ENCODE measurements around the gene SND1.
"Not testable (repeated sequence)": the region's sequence is repeated elsewhere in the genome, so short reads cannot be mapped to it uniquely, and the experiment has no call there.

The SND1 gene

DNA sequence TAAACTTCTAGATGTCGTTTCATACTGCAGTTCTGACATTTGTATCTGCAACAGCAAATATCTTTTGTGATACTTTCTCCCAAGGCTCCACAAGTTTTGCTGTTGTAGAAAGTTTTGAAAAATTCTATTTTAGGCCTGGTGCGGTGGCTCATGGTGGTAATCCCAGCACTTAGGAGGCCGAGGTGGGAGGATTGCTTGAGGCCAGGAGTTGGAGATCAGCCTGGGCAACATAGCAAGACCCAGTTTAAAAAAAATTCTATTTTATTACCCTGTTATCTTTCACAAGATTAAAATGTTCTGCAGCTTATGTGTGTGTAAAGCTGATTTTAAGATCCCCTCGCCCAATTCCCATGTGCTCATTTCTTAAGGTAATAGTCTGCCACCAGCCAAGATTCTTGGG is 1.4 kb downstream of the SND1 start:
- no peak for DNase-seq

DNA sequence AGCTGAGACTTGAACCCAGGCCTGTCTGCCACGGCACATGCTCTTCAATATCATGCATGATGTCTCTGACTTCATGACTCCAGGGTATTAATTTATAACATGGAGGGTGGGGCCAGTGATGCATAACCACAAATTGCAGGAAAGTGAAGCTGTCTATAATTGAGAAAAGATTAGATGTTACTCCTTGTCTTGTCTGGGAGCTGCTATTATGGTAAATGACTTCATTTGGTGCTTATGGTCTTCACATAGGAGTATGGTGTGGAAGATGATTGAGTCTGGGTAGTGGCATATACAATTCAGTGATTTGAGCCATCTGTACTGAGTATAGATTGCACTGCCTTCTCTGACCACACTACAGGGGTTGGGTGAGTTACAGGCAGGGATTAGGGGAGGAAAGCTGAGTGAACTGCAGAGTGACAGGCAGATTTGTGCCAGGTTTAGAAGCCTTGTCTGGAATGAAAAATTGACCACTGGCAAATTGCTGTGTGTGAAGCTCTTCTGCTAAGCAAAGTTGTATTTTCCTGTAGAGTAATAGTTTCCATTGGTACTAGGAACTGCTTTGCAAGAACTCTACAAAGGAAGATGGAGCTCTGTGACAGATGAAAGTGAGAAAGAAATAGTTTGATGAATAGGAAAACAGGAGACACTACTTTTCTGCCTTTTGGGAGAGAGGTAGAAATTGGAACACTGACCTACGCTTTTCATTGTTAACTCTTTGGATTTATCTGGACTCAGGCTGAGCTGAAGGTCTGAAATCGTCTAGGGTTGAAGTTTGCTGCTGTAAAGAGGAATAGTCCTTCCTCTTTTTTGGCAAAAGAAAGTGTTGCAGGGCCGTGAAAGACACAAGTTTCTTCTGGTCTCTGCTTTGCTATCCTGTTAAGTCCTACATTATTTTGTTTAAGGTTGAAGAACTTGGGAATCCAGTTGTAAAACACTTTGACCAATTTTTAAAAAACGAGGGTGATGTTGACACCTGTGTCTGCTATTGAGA is 2.7 kb downstream of the SND1 start:
- no peak for DNase-seq

DNA sequence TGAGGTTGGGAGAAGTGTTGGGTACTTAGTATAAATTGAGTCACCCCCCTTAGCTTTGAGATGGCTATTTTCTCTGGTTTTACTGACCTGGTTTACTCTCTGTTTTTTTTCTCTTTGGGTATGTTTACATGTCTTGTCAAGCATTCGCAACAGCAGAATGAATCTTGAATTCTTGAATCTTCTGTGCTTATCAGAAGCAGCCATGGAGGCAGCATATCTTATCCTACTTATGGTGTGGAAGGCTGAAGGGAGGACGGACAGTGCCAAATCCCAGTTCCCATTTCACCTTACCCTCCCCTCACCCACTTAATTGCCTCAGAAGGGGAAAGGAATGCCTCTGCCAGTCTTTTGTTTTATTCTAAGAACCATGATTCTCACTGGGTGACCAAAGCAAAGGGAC is 3.7 kb downstream of the SND1 start:
- no peak for DNase-seq

DNA sequence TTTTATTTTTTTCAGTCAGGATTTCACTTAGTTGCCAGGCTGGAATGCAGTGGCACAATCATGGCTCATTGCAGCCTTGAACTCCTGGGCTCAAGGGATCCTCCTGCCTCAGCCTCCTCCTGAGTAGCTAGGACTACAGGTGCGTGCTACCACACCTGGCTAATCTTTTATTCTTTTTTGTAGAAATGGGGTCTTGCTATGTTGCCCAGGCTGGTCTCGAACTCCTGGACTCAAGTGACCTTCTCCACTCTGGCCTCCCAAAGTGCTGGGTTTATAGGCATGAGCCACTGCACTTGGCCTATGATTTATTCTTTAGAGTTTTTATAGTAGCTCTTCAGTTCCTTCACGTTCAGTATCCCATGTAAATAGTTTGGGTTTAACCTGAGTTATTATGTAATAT is 5.5 kb downstream of the SND1 start:
- no peak for DNase-seq

DNA sequence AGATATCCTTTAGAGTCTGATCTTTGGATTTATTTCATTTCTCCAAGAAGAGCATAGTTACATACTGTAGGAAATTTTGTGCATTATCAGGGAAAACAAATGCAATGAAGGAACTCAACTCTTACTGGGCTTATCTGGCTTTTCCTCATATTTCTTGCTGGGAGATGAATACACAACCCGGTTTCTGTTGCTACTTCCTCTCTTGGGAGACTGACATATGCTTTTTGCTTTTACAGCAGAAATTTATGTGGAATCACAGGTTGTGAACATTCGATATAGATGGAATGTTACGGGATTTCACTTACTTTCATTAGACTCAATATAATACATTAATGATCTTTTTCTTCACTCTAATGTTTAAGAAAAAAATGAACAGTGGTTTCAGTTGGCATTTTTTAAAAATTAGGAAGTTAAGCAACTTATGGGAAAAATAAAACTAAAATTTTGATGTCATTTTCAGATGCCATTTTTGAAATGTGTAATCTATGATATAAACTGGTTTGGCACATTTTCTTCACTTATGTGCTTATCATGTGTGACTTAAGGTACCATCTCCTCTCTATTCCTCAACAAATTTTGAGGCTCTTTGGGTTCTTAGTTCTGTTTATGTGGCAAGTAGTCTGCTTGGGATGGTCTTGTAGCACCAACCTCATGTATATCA is 7.1 kb downstream of the SND1 start:
- DNase-seq: no peak

DNA sequence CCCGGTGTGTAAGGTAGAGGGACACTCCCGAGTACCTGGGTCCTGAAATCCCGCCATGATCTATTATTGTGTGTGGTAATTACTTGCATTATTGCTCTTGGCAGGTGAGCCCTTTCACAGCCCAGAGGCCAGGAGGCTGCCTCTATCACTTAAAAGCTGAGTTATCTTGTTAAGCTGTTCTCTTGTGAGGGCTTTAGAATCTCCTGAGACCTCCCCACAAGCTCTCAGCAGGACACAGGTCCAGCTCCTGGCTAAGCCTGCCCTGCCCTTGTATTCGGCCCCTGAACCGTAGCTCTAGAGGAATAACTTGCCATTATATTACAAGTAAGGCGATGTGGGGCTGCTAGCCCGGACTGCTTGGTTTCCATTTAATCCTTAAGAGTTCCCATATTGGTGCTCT is 13.9 kb downstream of the SND1 start:
- no peak for DNase-seq

DNA sequence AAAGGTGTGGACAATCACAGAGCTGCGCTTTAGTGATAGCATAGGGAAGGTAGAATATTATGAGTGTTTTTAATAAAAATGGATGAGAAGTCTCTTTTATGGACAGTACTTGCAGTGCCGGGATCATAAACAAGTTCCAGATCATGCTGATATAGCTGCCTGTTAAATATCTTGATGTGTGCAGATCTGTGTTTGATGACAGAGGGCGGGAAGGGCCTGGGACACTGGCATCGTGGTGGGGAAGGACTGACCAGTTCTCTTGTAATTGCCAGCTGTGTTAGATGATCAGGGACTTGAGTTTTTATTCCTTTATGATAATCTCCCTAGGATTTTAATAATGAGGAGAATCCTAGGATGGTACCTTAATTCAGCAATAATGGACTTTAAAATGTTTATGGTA is 14.6 kb downstream of the SND1 start:
- DNase-seq: no peak

DNA sequence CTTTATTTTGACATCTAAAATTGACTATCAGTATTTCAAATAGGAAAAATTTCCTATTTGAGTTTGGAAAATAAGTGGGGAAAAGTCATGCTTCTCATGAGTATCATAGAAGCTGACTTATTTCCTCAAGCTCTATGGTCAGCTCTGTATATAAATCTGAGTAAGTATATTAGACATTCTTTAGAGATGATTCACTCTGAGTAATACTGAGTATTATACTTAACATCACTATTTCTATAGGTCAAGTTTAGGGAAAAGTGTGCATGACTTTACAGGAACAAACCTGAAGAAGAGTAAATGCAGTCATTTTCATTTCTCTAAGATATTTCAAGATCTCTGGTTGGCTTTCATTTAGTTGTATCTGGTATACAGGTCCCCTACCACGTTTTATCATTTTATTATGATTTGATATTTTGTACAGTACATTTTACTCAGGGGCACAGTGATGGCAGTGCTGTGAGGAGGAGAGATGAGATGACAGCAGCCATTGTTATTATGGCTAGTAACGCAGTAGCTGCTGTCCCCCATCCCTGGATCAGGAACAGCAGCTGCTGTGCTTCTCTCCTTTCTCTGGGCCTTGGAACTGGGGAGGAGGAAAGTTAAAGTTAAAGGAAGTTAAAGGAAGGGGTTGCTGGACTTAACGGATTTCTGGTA is 15.2 kb downstream of the SND1 start:
- no peak for DNase-seq

DNA sequence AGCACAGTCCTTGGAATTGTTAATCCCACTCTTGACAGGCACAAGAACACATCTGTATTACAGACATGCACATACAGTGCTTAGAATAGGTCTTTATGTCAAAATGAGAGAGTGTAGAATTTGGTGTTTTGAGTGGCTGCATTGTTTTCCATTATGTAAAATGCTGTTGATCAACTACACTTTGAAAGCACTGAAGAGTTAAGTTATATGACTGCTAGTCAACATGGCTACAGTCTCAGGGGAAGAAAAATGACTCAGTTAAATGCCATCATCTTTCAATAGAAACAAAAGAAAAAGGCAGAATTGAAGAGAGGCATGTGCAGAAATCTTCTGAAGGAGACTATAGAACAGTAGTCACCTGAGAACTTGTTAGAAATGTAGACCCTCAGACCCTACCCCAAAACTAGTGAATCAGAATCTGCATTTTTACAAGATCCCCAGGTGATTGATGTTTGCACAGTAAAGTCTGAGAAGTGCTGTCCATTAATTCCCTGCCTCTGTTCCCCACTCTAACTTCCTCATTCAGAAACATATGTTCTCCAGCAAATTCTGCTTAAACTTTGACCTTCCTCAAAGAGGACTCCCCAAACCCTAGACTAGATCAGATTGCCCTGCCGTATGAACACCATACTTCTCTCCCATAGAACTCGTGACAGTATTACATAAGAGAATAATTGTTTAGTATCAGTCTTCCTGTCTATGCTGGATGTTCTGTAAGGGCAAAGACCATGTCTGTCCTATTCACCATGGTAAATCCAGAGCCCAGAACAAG is 16.0 kb downstream of the SND1 start:
- DNase-seq: no peak

DNA sequence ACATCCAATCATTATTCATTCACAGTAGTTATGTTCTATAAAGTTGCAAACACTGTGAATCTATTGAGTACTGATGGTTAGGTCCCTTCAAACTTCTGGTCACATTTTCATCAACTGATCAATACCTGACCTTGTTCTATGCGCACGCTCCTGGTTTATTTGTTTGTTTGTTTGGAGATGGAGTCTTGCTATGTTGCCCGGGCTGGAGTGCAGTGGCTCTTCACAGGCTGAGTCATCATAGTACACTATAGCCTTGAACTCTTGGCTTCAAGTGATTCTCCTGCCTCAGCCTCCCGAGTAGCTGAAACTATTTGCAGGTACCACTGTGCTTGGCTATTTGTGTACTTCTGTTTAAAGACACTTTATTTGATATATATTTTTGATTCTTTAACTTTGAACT is 19.3 kb downstream of the SND1 start:
- DNase-seq: no peak

DNA sequence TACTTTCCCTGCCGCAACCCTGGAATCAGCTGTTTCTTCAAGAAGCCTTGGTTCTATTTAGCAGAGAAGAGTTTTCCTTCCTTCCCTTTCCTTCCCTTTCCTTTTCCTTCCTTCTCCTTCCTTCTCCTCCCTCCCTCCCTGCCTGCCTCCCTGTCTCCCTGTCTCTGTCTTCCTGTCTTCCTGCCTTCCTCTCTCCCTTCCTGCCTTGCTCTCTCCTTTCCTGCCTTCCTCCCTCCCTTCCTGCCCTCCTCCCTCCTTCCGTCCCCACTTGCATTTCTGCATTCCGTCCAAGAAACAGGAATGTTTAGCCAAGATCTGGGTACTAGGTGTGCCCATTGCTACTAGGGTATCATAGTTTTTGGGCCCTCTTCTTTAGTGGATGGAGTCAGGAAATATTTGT is 21.9 kb downstream of the SND1 start:
- no peak for DNase-seq

DNA sequence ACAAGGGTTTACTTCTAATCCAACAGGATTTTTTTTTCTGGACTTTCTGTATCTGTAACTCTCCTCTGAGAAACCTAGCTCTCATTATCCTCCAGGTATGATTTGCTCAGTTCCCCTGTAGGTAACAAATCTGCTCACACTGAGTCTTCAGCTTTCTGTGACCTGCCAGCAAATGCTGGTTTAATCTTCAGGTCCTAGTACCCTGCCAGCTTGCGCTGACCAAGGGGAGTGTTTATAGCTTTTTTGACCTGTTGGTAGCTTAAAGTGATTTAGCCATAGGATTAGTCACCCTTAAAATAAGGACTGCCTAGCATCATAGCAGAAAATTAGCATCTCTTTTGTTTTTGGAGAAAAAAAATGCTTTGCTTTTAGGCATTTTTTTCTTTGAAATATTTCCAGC is 22.4 kb downstream of the SND1 start:
- no peak for DNase-seq

DNA sequence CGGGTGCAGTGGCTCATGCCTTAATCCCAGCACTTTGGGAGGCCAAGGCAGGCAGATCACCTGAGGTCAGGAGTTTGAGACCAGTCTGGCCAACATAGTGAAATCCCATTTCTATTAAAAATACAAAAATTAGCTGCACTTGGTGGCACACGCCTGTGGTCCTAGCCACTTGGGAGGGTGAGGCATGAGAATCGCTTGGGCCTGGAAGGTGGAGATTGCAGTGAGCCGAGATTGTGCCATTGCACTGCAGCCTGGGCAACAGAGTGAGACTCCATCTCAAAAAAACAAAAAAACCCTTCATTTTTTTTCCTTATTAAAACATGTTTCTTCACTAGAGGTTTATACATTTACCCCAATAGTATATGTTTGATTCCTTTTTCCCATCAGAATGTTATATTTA is 22.9 kb downstream of the SND1 start:
- not testable (repeated sequence) for DNase-seq

DNA sequence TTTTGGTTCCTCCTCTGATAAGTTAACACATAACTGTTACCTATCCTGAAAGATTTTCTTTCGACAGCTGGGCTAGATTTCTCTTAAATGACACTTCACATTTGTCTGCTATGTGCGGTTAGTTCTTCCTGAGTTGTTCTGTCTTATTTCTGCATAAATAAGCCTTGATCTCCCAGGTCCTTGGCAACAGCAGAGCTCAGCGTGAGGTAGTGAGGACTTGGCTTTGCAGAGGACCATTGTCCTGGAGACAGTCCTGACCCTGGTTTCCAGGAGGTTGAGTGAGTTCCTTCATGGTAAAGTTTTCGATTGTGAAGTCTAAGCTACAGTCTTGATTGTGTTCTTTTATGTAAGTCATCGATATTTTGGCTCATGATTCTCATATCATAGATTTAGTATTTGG is 23.7 kb downstream of the SND1 start:
- no peak for DNase-seq

DNA sequence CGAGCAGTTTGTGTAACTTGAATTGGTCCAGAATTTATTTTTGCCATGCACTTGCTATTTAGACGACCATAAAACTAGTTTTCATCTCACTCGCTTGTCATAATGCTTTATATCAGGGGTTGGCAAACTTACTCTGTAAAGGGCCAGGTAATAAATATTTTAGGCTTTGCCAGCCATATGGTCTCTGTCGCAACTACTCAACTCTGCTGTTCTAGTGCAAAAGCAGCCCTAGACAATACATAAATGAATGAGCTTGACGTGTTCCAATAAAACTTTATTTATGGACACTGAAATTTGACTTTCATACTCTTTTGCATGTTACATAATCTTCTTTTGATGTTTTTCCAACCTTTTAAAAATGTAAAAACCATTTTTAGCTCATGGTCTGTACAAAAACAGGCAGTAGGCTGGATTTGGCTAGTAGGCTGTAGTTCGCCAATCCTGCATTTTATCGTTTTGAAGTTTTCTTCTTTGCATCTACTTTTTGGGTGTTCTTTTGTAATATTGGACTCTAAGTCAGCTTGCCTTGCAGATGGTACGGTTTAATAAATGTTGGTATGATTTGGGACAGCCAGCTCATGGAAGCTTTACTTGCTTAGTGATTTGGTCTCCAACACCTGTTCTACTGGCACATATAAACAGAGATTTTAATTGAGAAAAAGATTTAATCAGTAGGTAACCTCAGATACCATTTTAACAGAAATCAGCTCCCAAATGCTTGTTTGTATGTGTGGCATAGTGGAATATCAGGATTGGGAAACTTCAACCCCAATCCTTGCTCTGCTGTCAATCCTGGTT is 25.6 kb downstream of the SND1 start:
- DNase-seq: no peak

DNA sequence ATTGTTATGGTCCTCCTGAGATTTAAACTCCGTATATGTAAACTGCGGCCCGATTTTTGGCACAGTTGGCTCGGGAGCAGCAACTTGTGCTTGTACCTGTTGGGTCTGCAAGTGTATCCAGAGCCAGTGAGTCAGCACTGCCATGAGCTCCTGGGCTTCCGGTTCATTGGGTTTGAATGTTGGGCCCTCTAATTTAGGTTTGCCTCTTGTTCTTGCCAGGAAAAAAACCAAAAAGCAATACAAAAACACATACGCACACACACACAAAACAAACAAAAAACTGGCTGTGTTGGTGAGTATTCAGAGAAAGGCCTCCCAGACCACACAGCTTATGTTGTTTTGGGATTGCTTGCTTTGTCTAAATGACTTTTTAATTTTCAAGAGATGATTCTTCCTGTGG is 26.3 kb downstream of the SND1 start:
- no peak for DNase-seq

DNA sequence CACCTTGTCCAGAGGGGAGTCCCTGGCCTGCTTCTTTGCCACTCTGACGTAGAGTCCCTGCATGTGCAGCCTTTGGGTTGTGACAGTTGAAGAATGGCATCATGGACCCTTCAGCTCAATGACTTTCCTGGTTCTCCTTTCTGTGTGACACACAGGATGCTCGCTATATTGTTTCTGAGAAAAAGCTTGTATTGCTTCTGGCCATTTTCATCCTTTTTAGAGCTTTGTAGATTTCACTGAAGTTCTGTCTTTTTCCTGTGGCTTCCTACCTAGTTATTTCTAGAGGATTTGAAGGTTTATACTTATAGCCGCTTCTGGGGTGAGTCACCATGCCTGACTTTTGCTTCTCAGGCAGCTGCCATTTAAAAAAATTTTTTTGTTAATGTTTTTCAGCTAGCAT is 27.0 kb downstream of the SND1 start:
- DNase-seq: no peak

DNA sequence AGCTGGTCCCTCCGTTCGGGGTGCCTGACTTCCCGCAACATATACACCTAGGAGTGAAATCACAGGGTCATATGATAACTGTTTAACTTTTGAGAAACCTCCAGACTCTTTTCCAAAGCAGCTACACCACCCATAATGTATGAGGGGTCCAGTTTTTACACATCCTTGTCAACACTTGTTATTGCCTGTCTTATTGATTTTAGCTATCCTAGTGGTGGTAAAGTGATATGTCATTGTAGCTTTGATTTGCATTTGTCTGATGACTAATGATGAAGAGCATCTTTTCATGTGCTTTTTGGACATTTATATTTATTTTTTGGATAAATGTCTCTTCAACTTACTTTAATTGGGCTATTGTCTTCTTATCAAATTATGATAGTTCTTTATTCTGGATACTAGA is 29.0 kb downstream of the SND1 start:
- DNase-seq: no peak

DNA sequence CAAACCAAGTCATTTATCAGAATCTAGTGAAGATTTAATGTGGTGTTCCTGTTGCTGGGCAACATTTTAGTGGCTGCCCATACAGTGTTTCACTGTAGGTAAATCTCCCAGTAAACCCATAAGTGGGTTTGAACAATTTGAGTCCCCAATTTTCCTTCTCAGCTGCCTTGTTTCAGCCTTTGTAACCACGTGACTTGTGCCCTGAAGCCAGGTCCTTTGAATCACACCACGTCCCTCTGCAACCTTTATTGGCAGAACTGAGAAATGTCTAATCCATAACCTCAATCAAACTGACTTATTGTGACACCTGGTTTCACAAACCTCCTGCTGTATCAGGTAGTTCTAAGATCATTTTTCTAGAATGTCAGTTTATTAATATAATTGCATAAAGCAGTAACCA is 30.1 kb downstream of the SND1 start:
- DNase-seq: no peak

DNA sequence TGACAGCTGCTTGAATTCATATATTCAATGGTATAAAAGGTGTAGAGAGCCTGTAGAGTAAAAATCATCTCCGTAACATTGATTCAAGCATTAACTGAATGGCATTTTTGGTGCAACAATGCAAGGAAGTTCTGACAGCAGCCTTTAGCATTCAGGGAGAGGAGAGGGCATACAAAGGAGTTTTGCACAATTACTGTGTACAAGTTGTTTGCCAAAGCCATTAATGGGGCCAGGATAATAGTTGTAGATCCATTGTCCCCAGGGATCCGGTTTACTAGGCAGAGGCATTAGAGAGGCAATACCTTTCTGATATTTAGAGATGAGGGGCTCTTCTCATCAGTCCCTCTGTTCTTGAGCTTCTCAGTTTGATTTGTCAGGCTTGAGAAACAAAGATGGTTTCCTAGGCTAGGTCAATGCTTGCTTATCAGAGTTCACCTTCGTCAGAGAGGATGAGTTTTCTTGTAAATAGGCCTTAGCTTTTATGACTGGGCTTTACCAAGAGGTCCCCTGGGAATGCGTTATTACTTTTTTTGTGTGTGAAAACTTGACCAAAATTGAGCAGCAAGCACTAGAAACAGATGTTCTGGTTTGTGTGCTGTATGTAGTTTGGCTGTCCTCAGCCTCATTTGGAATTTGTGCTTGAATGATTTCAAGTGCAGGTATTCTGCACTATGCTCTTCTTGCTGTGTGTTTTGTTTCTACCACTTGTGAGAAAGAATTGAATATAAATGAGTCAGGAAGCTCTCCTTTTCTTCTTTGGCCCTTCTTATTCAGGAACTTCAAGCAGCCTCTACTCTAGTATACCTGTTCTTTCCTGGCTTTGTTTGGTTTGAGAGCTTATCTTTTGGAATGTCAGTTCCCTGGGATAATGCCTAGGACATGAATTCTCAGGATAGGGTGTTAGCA is 32.0 kb downstream of the SND1 start:
- DNase-seq: no peak

DNA sequence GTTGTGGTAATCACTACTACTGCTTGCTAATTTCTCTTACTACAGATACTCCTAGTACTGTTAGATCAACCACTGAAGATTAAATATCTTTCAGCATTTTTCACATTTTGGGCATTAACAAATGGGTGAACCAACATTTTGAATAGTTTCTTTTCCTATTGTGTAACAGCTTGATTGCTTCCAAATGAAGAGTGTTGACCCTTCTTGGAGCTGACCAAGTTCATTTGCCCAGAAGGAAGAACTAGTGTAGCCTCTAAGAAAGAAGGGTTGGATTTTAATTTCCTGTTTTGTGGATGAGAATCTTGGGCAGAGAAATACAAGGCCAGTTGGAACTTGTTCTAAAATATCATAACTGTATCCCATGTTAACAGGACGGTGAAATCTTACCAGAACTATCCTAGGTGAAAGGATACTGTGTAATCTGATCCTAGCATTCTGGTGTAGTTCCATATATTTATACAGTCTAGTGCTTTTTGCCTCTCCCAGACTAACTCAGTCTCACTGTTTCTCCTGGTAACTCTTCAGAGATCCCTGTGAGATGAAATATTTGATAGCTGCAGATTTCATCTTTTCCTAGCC is 37.3 kb downstream of the SND1 start:
- DNase-seq: no peak

Data from activated CD4-positive, alpha-beta T cell treated with anti-CD3 and anti-CD28 coated beads for 48 hours (primary cell).